Uterus (tissue), 2 donors: ENCODE data around the gene A4GALT.

Experiments
- CTCF ChIP-seq, 4 experiments: fragments of 200-600 bp in 2 of 4; fragments of 450-650 bp in 2 of 4; sonication (generic) in 2 of 4; IDR thresholded peaks; one replicate each; pipeline ENCODE4 v1.5.1; 2016 to 2019; ENCODE audit warnings: antibody characterized with exemption in 4 of 4, mild to moderate bottlenecking in 2 of 4, moderate library complexity in 1 of 4
- POLR2A ChIP-seq, 2 donors: fragments of 450-650 bp; IDR thresholded peaks; one replicate each; pipeline ENCODE4 v1.6.1; 2016; ENCODE audit warnings: antibody characterized with exemption in 2 of 2, mild to moderate bottlenecking in 1 of 2, moderate library complexity in 1 of 2

- TF ChIP-seq CTCF (IDR thresholded peaks at IDR 0.05): no peak
- TF ChIP-seq POLR2A (IDR thresholded peaks at IDR 0.05): no peak
Observed at GRCh38 chr22:42725606-42726355, 5.1 kb upstream of the A4GALT start.
